GM18517 (cell line): ENCODE measurements around the gene PTPRA.

ENCODE experiments used
- ATAC-seq: cut with Tn5 transposase; IDR thresholded peaks from one replicate; pipeline ENCODE4 v1.9.1; 2021; ENCODE audit warnings: mild to moderate bottlenecking, moderate library complexity; ENCODE audit not compliant: unreplicated experiment

The PTPRA gene

GRCh38 chr20:3085571-3086072 lies 212.3 kb downstream of the PTPRA start:
- no peak for ATAC-seq

DNA sequence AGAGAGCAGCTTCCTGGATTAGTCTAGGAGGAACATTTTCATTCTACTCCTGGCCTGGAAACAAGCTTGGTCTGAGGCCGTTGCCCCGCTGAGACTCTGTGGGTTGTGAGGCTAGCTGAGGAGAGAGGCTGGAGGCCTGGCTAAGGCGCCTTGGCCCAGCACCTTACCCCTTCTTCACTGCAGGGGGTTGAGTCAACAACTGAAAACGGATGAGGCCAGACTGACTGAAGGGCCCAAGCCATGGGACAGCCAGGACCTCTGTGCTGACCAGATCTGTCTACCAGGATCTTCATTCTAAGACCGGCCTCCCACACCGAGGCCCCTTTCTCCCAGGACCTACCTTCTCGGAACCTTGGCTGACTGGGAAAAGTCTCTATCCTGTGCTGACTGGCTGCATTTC lies 214.8 kb downstream of the PTPRA start:
- no peak for ATAC-seq
